HG03575 (cell line): ENCODE data around the gene ANGPTL4.
"Not testable (repeated sequence)": the region's sequence is repeated elsewhere in the genome, so short reads cannot be mapped to it uniquely, and the experiment has no call there.

Source experiments
- ATAC-seq: cut with Tn5 transposase; IDR thresholded peaks from one replicate; pipeline ENCODE4 v1.9.1; 2021; ENCODE audit not compliant: unreplicated experiment, insufficient number of reproducible peaks, low FRiP score; ENCODE audit errors: extremely low read depth

The ANGPTL4 gene

GRCh38 chr19:8333767-8334457, 30.0 kb upstream of the ANGPTL4 start:
- ATAC-seq, result no peak

DNA sequence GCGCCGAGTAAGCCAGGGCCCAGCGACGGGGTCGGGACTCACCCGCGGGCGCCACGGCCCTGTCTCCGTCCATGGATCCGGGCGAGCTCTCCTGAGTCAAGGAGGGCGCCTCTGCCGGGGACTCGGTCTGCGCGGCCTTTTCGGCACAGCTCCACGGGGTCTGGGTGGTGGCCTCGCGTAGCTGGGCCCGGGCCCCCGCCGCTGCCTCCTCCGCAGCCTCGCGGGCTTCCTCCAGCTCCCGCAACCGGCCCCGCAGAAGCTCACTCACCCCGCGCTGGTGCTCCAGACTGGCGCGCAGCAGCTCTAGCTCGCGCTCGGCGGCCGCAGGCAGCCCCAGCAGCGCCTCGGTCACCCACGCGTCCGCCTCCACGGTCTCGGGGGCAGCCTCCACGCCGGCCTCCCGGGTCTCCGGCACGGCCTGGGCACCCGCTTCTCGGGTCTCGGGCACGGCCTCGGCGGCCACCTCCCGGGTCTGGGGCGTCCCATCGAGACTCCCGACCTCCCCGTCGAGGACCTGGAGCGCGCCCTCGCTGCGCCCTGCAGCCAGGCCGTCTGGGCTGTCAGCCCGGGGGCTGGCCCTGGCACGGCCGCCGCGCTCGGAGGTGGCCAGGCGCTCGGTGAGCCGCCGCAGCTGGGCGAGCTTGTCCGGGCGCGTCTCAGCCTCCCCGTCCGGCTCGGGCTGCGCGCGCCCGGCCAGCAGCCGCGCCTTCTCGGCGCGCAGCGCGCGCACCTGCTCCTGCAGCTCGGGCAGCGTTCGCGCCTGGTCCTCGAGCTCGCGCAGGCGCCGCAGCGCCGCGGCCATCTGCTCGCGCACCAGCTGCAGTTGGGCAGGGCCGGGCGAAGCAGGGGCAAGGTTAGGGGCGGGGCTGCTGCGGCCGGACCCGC, 29.3 kb upstream of the ANGPTL4 start:
- ATAC-seq, result no peak

DNA sequence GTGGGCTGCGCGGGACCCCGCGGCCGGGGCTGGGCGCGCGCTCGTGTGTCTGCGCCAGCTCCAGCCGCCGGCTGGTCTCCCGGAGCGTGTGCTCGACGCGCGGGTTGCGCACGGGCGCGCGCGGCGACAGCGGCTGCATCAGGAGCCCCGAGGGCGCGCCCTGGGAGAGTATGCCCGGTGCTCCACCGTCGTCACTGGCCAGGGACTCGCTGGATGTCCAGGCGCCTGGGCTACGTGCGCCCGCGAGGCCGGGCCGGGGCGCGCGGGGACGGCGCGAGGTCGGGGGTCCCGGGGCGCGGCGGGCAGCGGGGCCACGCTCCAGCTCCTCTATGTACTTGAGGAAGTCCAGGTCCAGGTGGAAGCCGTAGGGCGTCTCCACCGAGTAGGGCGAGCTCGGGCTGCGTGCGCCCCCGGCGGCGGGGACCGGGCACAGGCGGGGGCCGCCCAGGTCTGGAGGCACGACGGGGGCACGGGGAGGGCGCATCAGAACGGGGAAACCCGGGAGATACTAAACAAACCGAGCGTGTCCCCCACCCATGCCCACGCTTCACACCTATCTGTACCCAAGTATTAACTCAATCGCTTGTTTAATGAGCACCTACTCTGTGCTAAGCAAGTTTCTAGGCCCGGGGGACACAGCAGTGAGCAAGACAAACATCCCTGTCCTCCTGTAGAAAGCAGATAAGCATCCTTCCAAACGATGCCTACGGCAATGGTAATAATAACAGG, 28.4 kb upstream of the ANGPTL4 start:
- no peak for ATAC-seq

- ATAC-seq, result no peak
Measured at GRCh38 chr19:8336072-8336569, 27.8 kb upstream of the ANGPTL4 start.

- ATAC-seq, result no peak
Measured at GRCh38 chr19:8336660-8337059, 27.3 kb upstream of the ANGPTL4 start.

- ATAC-seq, result no peak
Measured at GRCh38 chr19:8337728-8338127, 26.2 kb upstream of the ANGPTL4 start.

- ATAC-seq, result no peak
Measured at GRCh38 chr19:8338835-8339234, 25.1 kb upstream of the ANGPTL4 start.

DNA sequence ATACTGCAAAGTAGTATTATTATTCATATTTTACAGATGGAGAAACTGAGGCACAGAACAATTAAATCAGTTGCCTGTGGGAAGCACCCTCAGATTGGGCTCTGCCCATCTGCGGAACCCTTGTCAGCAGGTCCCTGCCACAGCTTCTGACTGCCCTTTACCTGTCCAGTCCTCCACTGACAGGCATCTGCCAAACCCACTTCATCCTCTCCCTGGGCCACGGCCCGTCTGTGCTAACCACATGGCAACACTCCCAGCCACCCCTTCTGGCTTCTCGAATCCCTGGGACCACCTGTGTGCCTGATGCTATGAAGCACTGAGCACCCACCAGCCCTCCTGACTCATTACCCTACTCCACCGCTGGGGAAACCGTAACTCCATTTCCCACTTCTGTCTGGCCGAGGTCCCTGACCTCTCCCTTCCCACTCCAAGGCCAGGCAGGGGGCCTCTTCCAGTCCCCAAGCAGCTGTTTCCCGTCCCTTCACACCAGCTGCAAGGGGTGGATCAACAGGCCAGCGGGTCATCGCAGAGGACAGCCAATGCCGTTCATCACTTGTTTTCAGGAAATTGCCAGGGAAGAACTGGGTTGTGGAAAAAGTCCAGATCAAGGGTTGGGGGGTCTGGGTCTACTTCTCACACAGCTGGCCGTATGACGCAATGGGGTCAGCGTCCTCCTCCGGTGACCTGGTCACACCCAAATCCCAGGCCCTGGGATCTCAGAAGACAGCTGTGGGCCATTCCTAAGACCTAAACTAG, 23.4 kb upstream of the ANGPTL4 start:
- ATAC-seq, result no peak

- ATAC-seq, result not testable (repeated sequence)
Measured at GRCh38 chr19:8341504-8341903, 22.5 kb upstream of the ANGPTL4 start.

DNA sequence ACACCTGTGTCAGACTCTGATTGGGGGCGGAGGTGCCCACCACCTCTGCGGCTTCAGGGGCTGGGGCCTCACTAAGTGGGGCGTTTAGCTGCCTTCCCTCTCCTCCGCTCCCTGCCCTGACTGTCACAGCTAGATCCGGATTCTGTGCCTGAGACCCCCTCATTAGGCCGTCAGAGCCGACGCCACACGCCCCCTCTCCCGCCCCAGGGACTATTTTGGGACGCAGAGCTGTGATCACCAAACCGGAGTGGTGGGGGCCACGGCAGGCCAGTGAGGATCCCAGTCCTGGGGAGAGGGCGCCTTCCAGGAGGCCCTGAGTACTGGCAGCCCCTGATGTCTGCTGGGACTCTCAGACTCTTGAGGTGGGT, 21.7 kb upstream of the ANGPTL4 start:
- no peak for ATAC-seq

DNA sequence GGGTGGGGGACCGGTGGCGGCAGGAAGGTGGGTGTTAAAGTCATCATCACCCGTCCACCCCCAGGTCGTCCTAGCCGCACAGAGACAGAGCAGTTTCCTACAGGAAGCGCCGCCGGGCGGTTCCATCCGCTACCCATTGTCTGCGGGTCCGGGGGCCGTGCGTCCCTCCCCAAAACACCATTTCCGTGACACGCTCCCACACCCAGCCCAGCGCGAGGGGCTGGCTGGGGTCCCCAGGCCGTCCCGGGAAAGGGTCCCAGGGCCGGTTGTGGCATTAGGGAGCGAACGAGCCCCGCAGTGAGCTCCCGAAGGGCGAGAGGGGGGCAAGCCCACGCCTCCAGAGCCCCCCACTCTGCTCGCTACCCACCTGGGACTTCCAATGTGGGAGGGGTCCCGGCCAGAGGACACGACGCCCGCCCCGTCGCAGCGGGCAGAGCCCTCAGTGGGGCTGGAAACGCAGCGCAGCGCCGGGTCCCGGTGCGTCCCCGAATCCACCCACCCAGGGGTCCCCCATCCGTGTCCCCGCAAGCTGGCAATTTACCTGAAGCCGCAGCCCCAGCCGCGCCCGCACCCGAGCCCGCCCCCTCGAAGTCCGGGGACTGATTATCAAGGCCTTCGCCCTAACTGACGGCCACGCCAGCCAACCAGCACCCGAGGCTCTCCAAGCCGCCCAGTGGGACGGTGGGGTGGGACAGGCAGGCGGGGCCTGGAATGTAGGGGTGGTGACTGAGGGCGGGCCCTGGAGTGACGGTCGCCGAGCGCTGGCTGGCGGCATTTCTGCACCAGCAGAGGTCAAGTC, 21.1 kb upstream of the ANGPTL4 start, which contains the start of gene KANK3:
KANK3 (minus strand) TSS at position 579 of the 799 bp plus-strand sequence. CDS start 5,434 bp downstream, outside the sequence.
- no peak for ATAC-seq

DNA sequence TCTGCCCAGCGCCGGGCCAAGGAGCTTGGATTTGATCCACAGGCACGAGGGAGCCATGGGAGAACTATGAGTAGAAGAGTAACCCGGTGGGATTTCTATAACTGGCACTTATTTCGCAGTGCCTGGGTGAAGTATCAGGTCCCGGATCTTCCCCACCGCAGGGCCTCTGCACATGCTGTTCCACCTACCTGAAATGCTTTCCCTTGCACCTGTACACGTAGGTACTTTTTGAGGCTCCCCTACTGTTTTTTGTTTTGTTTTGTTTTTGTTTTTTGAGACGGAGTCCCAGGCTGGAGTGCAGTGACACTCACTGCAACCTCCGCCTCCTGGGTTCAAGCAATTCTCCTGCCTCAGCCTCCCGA, 20.5 kb upstream of the ANGPTL4 start:
- no peak for ATAC-seq

DNA sequence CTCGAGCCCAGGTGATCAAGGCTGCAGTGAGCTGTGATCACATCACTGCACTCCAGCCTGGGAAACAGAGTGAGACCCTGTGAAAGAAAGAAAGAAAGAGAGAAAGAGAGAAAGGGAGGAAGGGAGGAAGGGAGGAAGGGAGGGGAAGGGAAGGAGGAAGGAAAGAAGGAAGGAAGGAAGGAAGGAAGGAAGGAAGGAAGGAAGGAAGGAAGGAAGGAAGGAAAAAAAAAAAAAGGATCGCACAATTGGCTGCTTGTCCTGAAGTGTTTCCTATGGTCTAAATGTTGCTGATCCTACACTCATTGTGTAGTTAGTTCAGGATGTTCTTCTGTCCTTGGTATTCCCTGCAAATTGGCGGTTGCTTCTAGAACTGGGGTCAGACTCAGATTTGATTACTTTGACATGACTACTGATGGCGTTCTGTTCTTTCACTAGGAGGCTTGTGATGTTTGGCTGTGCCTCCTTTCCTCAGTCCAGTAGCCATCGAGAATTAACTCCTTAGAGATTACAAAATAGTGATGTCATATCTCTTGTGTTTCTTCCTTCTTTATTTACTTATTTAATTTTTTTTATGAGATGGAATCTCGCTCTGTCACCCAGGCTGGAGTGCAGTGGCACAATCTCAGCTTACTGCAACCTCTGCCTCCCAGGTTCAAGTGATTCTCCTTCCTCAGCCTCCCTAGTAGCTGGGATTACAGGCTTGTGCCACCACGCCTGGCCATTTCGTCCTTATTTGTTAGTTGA, 14.2 kb upstream of the ANGPTL4 start:
- not testable (repeated sequence) for ATAC-seq

DNA sequence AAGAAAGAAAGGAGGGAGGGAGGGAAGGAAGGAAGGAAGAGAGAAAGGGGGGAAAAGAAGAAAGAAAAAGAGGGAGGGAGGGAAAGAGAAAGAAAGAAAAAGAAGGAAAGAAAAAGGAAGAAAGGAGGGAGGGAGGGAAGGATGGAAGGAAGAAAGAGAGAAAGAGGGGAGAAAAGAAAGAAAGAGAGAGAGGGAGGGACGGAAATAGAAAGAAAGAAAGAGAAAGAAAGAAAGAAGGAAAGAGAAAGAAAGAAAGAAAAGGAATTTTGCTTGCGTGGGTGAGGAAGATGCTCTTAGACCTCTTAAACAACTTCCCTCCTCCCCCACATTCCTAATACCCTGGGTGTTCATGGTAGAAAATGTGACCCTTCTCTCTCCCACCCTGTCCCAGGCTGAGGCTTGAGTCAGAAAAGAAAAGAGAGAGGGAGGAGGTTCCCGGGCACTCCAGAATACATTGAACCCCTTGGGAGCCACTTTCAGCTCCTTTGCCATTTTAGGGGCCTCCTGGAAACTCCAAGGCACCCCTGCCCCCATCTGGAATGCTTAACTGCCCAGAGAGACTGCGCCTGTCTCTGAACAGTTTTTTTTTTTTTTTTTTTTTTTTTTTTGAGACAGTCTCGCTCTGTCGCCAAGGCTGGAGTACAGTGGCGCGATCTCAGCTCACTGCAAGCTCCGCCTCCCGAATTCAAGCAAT, 11.7 kb upstream of the ANGPTL4 start:
- ATAC-seq, result no peak

DNA sequence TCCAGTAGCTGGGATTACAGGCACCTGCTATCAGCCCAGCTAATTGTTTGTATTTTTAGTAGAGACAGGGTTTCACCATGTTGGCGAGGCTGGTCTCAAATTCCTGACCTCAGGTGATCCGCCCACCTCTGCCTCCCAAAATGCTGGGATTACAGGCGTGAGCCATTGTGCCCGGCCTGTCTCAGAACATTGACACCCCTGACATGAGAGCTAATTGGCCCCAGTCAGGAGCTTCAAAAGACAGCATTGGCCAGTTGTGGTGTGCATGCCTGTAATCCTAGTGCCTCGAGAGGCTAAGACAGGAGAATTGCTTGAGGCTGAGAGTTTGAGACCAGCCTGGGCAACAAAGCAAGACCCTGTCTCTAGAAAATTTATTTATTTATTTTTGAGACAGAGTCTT, 11.1 kb upstream of the ANGPTL4 start:
- not testable (repeated sequence) for ATAC-seq

DNA sequence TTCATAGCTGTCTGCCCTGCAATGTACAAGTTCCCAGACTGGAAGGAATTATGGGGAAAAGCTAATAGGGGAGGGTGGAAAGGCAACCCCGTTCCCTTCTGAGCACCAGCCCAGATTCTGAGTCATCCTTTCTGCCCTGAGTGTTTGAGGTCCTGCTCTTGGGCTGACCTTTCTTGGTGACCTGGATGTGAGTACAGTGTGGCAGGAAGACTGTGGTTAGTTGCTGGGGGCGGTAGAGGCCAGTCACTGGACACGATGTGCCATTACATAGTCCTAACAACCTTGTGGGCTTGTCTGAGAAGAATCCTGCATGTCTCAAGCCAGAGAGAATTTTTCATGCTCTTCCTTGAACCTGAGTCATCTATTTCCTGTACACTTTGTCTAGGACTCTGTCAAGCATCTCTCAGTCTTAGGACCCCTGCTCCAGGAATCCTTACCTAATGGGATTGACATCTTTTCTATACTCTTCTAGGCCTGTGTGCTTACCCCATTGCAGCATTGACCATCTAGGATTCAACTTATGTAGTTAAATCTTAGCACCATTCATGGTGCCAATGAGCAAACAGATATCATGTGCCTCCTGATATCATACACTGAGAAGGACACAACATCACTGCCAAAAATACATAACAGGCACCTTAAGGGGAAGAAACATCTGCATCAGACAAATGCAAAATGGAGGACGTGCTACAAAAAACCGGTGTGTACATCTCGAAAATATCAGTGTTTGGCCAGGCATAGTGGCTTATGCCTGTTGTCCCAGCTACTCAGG, 8.1 kb upstream of the ANGPTL4 start:
- ATAC-seq, result no peak
